GM12892 (cell line): Measurements from ENCODE around the gene EHBP1.
"Not testable (repeated sequence)": the region's sequence is repeated elsewhere in the genome, so short reads cannot be mapped to it uniquely, and the experiment has no call there.

Experiments
- DNase-seq: peaks from one replicate; pipeline ENCODE4 v3.0.0; 2011; ENCODE audit not compliant: insufficient read length
- FAIRE-seq: peaks from 2 replicates; lab custom pipeline; 2011; peaks lifted over from hg19 to GRCh38; lab: Jason Lieb, UNC
- POLR2A ChIP-seq: IDR thresholded peaks from 2 replicates; pipeline ENCODE4 v1.6.1; 2011; ENCODE audit warnings: low read depth, low read length, control low read depth
- POLR2AphosphoS5 ChIP-seq: IDR thresholded peaks from 2 replicates; pipeline ENCODE4 v1.6.1; 2011; ENCODE audit warnings: low read depth, low read length, control low read depth
- TAF1 ChIP-seq: IDR thresholded peaks from 2 replicates; pipeline ENCODE4 v1.6.1; 2011; ENCODE audit warnings: low read depth, mild to moderate bottlenecking, control low read depth, low read length, borderline replicate concordance

The EHBP1 gene

GRCh38 chr2:62708751-62709150 is 3.2 kb downstream of the EHBP1 start:
- DNase-seq (no peak), FAIRE-seq (no peak)
- TF ChIP-seq TAF1 (no peak), POLR2AphosphoS5 (no peak), POLR2A (no peak)

- no peak for DNase-seq
- TF ChIP-seq TAF1 (no peak), POLR2AphosphoS5 (no peak), POLR2A (no peak)
- FAIRE-seq: no peak
These were observed 6.5 kb downstream of the EHBP1 start for GRCh38 chr2:62711832-62712494.

DNA sequence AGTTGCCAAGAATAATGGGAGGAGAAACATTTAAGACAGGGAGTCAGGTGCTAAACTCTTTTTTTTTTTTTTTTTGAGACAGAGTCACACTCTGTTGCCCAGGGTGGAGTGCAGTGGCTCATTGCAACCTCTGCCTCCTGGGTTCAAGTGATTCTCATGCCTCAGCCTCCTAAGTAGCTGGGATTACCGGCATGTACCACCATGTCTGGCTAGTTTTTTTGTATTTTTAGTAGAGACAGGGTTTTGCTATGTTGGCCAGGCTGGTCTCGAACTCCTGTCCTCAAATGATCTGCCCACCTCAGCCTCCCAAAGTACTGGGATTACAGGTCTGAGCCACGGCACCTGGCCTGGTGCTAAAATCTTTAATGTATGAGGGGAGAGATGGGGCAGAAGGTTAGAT is 7.7 kb downstream of the EHBP1 start:
- not testable (repeated sequence) for FAIRE-seq, DNase-seq

GRCh38 chr2:62713837-62714236 is 8.3 kb downstream of the EHBP1 start:
- DNase-seq (no peak), FAIRE-seq (no peak)
- TF ChIP-seq POLR2A: no peak
- no peak for TF ChIP-seq TAF1
- no peak for TF ChIP-seq POLR2AphosphoS5

- FAIRE-seq: no peak
These were observed 11.3 kb downstream of the EHBP1 start for GRCh38 chr2:62716768-62717167.

GRCh38 chr2:62717503-62718081 is 12.1 kb downstream of the EHBP1 start:
- no peak for FAIRE-seq

More at GRCh38 chr2:62716768-62717167, 11.3 kb downstream of the EHBP1 start:
- TF ChIP-seq POLR2A (no peak), TAF1 (no peak), POLR2AphosphoS5 (no peak)
- no peak for DNase-seq

GRCh38 chr2:62718225-62718822 is 12.8 kb downstream of the EHBP1 start:
- FAIRE-seq: no peak
- DNase-seq: no peak
- TF ChIP-seq POLR2AphosphoS5: no peak
- no peak for TF ChIP-seq TAF1
- no peak for TF ChIP-seq POLR2A

More at GRCh38 chr2:62717503-62718081, 12.1 kb downstream of the EHBP1 start:
- no peak for DNase-seq
- TF ChIP-seq POLR2A: no peak
- no peak for TF ChIP-seq TAF1
- no peak for TF ChIP-seq POLR2AphosphoS5

GRCh38 chr2:62719757-62720156 is 14.2 kb downstream of the EHBP1 start:
- DNase-seq: no peak
- FAIRE-seq: peak; percentile 40

DNA sequence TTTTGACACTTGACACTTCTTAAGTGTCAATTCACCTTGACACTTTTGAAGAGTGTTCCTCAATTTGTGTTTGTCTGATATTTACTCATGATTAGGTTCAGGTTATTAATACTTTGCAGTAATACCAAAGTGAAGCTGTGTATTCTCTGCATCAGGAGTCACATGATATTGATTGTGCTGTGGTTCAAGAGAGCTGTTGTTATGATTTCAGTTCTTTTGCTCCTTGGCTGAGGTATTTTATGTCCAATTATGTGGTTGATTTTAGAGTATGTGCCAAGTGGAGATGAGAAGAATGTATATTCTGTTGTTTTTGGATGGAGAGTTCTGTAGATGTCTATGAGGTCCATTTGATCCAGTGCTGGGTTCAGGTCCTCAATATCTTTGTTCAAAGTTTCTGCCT is 17.2 kb downstream of the EHBP1 start:
- TF ChIP-seq POLR2AphosphoS5: no peak
- TF ChIP-seq TAF1: no peak
- no peak for TF ChIP-seq POLR2A
- FAIRE-seq (no peak), DNase-seq (no peak)

More at GRCh38 chr2:62719757-62720156, 14.2 kb downstream of the EHBP1 start:
- TF ChIP-seq TAF1: no peak
- no peak for TF ChIP-seq POLR2A
- TF ChIP-seq POLR2AphosphoS5: no peak

- no peak for FAIRE-seq
- no peak for DNase-seq
- TF ChIP-seq TAF1 (no peak), POLR2A (no peak), POLR2AphosphoS5 (no peak)
These were observed 17.7 kb downstream of the EHBP1 start for GRCh38 chr2:62723253-62723652.

GRCh38 chr2:62724106-62724505 is 18.6 kb downstream of the EHBP1 start:
- DNase-seq (no peak), FAIRE-seq (no peak)
- TF ChIP-seq TAF1 (no peak), POLR2A (no peak), POLR2AphosphoS5 (no peak)
